IPS-20b (cell line): ENCODE data around the gene PAPPA2.

ENCODE experiments used
- H3K27ac ChIP-seq: one replicate; pipeline ENCODE4 v1.5.1; 2013; ENCODE audit warnings: low read length
- H3K27me3 ChIP-seq: 2 replicates; pipeline ENCODE4 v1.6.1; 2013; ENCODE audit warnings: mild to moderate bottlenecking, low read length, inconsistent platforms; ENCODE audit not compliant: insufficient read depth
- H3K36me3 ChIP-seq: 2 replicates; pipeline ENCODE4 v1.6.1; 2013; ENCODE audit warnings: low read depth, mild to moderate bottlenecking, inconsistent platforms, low read length, moderate library complexity; ENCODE audit not compliant: insufficient read depth
- H3K4me1 ChIP-seq: 2 replicates; pipeline ENCODE4 v1.6.1; 2013; ENCODE audit warnings: mild to moderate bottlenecking, control low read depth, inconsistent platforms, low read length, moderate library complexity; ENCODE audit not compliant: insufficient read depth
- H3K4me3 ChIP-seq: 2 replicates; pipeline ENCODE4 v1.5.1; 2013; ENCODE audit warnings: mild to moderate bottlenecking, low read length, inconsistent platforms
- H3K9ac ChIP-seq: 2 replicates; pipeline ENCODE4 v1.6.1; 2013; ENCODE audit warnings: low read depth, mild to moderate bottlenecking, inconsistent platforms, low read length, moderate library complexity
- H3K9me3 ChIP-seq: 2 replicates; pipeline ENCODE4 v1.6.1; 2013; ENCODE audit warnings: mild to moderate bottlenecking, low read depth, low read length, inconsistent platforms; ENCODE audit not compliant: insufficient read depth

Gene PAPPA2

GRCh38 chr1:176854121-176854520 is 391.1 kb downstream of the PAPPA2 start:
- H3K36me3 ChIP-seq, result no peaks in the 10 kb centered on the region
- no peaks in the 10 kb centered on the region for H3K4me1 ChIP-seq
- no peak overlapping the region for H3K27ac ChIP-seq
- no peaks in the 10 kb centered on the region for H3K27me3 ChIP-seq
- H3K4me3 ChIP-seq, result no peak overlapping the region
- H3K9ac ChIP-seq, result no peak overlapping the region
- H3K9me3 ChIP-seq, result no peaks in the 10 kb centered on the region

GRCh38 chr1:176854758-176855745 is 392.1 kb downstream of the PAPPA2 start:
- Histone ChIP-seq H3K9me3 (no peaks in the 10 kb centered on the region), H3K27me3 (no peaks in the 10 kb centered on the region), H3K9ac (no peak overlapping the region), H3K4me3 (no peak overlapping the region), H3K4me1 (no peaks in the 10 kb centered on the region), H3K36me3 (no peaks in the 10 kb centered on the region), H3K27ac (no peak overlapping the region)

GRCh38 chr1:176857632-176858031 is 394.7 kb downstream of the PAPPA2 start:
- H3K27me3 ChIP-seq, result no peaks in the 10 kb centered on the region
- H3K9me3 ChIP-seq, result no peaks in the 10 kb centered on the region
- no peak overlapping the region for H3K9ac ChIP-seq
- H3K4me1 ChIP-seq, result no peaks in the 10 kb centered on the region
- no peaks in the 10 kb centered on the region for H3K36me3 ChIP-seq
- no peak overlapping the region for H3K4me3 ChIP-seq
- H3K27ac ChIP-seq, result no peak overlapping the region

- H3K36me3 ChIP-seq, result no peaks in the 10 kb centered on the region
Measured at GRCh38 chr1:176858433-176858916, 395.5 kb downstream of the PAPPA2 start.

GRCh38 chr1:176863613-176864012 is 400.6 kb downstream of the PAPPA2 start:
- no peaks in the 10 kb centered on the region for H3K27me3 ChIP-seq
- H3K9me3 ChIP-seq, result no peaks in the 10 kb centered on the region
- H3K4me1 ChIP-seq, result no peaks in the 10 kb centered on the region
- no peak overlapping the region for H3K27ac ChIP-seq
- H3K4me3 ChIP-seq, result no peak overlapping the region
- no peaks in the 10 kb centered on the region for H3K36me3 ChIP-seq
- H3K9ac ChIP-seq, result no peak overlapping the region

More at GRCh38 chr1:176858433-176858916, 395.5 kb downstream of the PAPPA2 start:
- Histone ChIP-seq H3K4me3 (no peak overlapping the region), H3K27me3 (no peaks in the 10 kb centered on the region), H3K4me1 (no peaks in the 10 kb centered on the region), H3K27ac (no peak overlapping the region), H3K9me3 (no peaks in the 10 kb centered on the region), H3K9ac (no peak overlapping the region)

- no peaks in the 10 kb centered on the region for H3K36me3 ChIP-seq
- H3K27ac ChIP-seq, result no peak overlapping the region
- no peaks in the 10 kb centered on the region for H3K27me3 ChIP-seq
- H3K4me1 ChIP-seq, result no peaks in the 10 kb centered on the region
- H3K9me3 ChIP-seq, result no peaks in the 10 kb centered on the region
- H3K4me3 ChIP-seq, result no peak overlapping the region
- no peak overlapping the region for H3K9ac ChIP-seq
Measured at GRCh38 chr1:176864211-176864610, 401.2 kb downstream of the PAPPA2 start.

- no peaks in the 10 kb centered on the region for H3K36me3 ChIP-seq
- no peak overlapping the region for H3K27ac ChIP-seq
- H3K27me3 ChIP-seq, result no peaks in the 10 kb centered on the region
- H3K4me3 ChIP-seq, result no peak overlapping the region
- H3K9ac ChIP-seq, result no peak overlapping the region
- no peaks in the 10 kb centered on the region for H3K9me3 ChIP-seq
- H3K4me1 ChIP-seq, result no peaks in the 10 kb centered on the region
Measured at GRCh38 chr1:176866011-176866714, 403.2 kb downstream of the PAPPA2 start.

GRCh38 chr1:176869577-176869976 is 406.6 kb downstream of the PAPPA2 start:
- H3K4me3 ChIP-seq, result no peak overlapping the region
- no peaks in the 10 kb centered on the region for H3K4me1 ChIP-seq
- H3K36me3 ChIP-seq, result no peaks in the 10 kb centered on the region
- H3K27ac ChIP-seq, result no peak overlapping the region
- H3K9me3 ChIP-seq, result no peaks in the 10 kb centered on the region
- no peak overlapping the region for H3K9ac ChIP-seq
- H3K27me3 ChIP-seq, result no peaks in the 10 kb centered on the region

GRCh38 chr1:176876966-176877515 is 414.1 kb downstream of the PAPPA2 start:
- H3K9ac ChIP-seq, result no peak overlapping the region
- no peaks in the 10 kb centered on the region for H3K27me3 ChIP-seq
- H3K27ac ChIP-seq, result no peak overlapping the region
- H3K4me3 ChIP-seq, result no peak overlapping the region
- no peaks in the 10 kb centered on the region for H3K4me1 ChIP-seq
- H3K36me3 ChIP-seq, result no peaks in the 10 kb centered on the region
- H3K9me3 ChIP-seq, result no peaks in the 10 kb centered on the region

GRCh38 chr1:176877557-176877956 is 414.6 kb downstream of the PAPPA2 start:
- no peak overlapping the region for H3K9ac ChIP-seq
- no peak overlapping the region for H3K27ac ChIP-seq
- no peaks in the 10 kb centered on the region for H3K27me3 ChIP-seq
- H3K9me3 ChIP-seq, result no peaks in the 10 kb centered on the region
- no peaks in the 10 kb centered on the region for H3K4me1 ChIP-seq
- no peak overlapping the region for H3K4me3 ChIP-seq
- no peaks in the 10 kb centered on the region for H3K36me3 ChIP-seq

GRCh38 chr1:176878750-176879536 is 416.0 kb downstream of the PAPPA2 start:
- Histone ChIP-seq H3K36me3 (no peaks in the 10 kb centered on the region), H3K27me3 (no peaks in the 10 kb centered on the region), H3K27ac (no peak overlapping the region), H3K4me3 (no peak overlapping the region), H3K9ac (no peak overlapping the region), H3K9me3 (no peaks in the 10 kb centered on the region), H3K4me1 (no peaks in the 10 kb centered on the region)
